ENCODE measurements around the gene MTERF4.

The MTERF4 gene

GRCh38 chr2:241048149-241048948, 53.7 kb downstream of the MTERF4 start:
- DNase-seq, result no peak

GRCh38 chr2:241047253-241048010, 54.7 kb downstream of the MTERF4 start:
- no peak for DNase-seq
